GM23338 (cell line): Measurements from ENCODE around the gene MAPK8.

Source experiments
- CREB1 ChIP-seq: fragments of 250-450 bp; sonication (Bioruptor Pico); IDR thresholded peaks from 2 replicates; pipeline ENCODE4 v1.5.0; 2020; ENCODE audit warnings: low read depth, mild to moderate bottlenecking, moderate library complexity
- EZH2 ChIP-seq: fragments of 200-600 bp; sonication (generic); IDR thresholded peaks from one replicate; pipeline ENCODE4 v1.8.0; 2017; ENCODE audit warnings: antibody characterized with exemption, mild to moderate bottlenecking, low read depth; ENCODE audit not compliant: unreplicated experiment
- EZH2phosphoT487 ChIP-seq: fragments of 200-600 bp; sonication (generic); IDR thresholded peaks from one replicate; pipeline ENCODE4 v1.8.1; 2018; ENCODE audit warnings: antibody characterized with exemption; ENCODE audit not compliant: unreplicated experiment
- JUNB ChIP-seq: IDR thresholded peaks from one replicate; pipeline ENCODE4 v1.6.1; 2016; ENCODE audit warnings: antibody characterized with exemption; ENCODE audit not compliant: unreplicated experiment
- NANOG ChIP-seq: IDR thresholded peaks from 2 replicates; pipeline ENCODE4 v1.6.1; 2016; ENCODE audit warnings: antibody characterized with exemption, borderline replicate concordance
- POLR2AphosphoS5 ChIP-seq: IDR thresholded peaks from 2 replicates; pipeline ENCODE4 v1.6.1; 2016; ENCODE audit warnings: antibody characterized with exemption, low read depth
- STAT1 ChIP-seq: IDR thresholded peaks from one replicate; pipeline ENCODE4 v1.6.1; 2016; ENCODE audit warnings: antibody characterized with exemption; ENCODE audit not compliant: unreplicated experiment
- ZNF114 ChIP-seq: fragments of 250-450 bp; sonication (Bioruptor Pico); IDR thresholded peaks from 2 replicates; pipeline ENCODE4 v1.5.0; 2020; ENCODE audit warnings: mild to moderate bottlenecking, moderate library complexity
- ZNF331 ChIP-seq: fragments of 250-450 bp; sonication (Bioruptor Pico); IDR thresholded peaks from 2 replicates; pipeline ENCODE4 v1.5.0; 2020; ENCODE audit warnings: low read depth, mild to moderate bottlenecking, moderate library complexity
- TF ChIP-seq, protein P1 (sequence below), 2 experiments: fragments of 200-600 bp in 1 of 2; sonication (generic) in 1 of 2; conservative IDR thresholded peaks; 2 replicates each; pipeline versions ENCODE4 v1.5.1 to v1.6.1; 2016 to 2017; ENCODE audit warnings: antibody characterized with exemption in 2 of 2, low read depth in 2 of 2, mild to moderate bottlenecking in 2 of 2, moderate library complexity in 1 of 2
- TF ChIP-seq, protein P2 (sequence below): IDR thresholded peaks from 2 replicates; pipeline ENCODE4 v1.6.1; 2016; ENCODE audit warnings: antibody characterized with exemption
- TF ChIP-seq, protein P3 (sequence below): IDR thresholded peaks from one replicate; pipeline ENCODE4 v1.6.1; 2018; ENCODE audit warnings: antibody characterized with exemption; ENCODE audit not compliant: unreplicated experiment
- TF ChIP-seq, protein P4 (sequence below): fragments of 250-450 bp; sonication (Bioruptor Pico); IDR thresholded peaks from 2 replicates; pipeline ENCODE4 v1.5.0; 2020; ENCODE audit warnings: mild to moderate bottlenecking, moderate library complexity

DNA sequence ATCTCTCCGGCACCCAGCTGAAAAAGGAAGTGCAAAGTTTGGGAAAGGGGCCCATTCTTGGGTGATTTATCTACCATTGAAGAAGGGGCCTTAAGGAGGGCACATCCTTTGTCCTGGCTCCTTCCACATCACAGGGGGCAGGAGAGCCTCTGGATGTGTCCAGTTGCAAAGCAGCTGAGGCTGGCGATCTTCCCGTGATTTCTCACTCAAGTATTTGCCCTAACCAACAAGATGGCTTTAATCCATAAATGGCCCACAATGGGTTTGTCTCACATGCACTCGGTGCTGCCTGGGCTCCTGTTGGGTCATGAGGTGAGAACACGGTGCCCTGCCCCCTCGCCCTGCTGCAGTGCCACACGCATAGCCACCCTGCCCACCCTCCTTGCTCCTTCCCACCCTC lies 17.8 kb upstream of the MAPK8 start:
- TF ChIP-seq, protein P1, sequence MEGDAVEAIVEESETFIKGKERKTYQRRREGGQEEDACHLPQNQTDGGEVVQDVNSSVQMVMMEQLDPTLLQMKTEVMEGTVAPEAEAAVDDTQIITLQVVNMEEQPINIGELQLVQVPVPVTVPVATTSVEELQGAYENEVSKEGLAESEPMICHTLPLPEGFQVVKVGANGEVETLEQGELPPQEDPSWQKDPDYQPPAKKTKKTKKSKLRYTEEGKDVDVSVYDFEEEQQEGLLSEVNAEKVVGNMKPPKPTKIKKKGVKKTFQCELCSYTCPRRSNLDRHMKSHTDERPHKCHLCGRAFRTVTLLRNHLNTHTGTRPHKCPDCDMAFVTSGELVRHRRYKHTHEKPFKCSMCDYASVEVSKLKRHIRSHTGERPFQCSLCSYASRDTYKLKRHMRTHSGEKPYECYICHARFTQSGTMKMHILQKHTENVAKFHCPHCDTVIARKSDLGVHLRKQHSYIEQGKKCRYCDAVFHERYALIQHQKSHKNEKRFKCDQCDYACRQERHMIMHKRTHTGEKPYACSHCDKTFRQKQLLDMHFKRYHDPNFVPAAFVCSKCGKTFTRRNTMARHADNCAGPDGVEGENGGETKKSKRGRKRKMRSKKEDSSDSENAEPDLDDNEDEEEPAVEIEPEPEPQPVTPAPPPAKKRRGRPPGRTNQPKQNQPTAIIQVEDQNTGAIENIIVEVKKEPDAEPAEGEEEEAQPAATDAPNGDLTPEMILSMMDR (conservative IDR thresholded peaks at IDR 0.05; ENCODE audit: low read depth in 2 of 2) = no peak
- TF ChIP-seq EZH2phosphoT487 (no peak), POLR2AphosphoS5 (no peak), JUNB (no peak), EZH2 (no peak), CREB1 (CRISPR knock-in tag) (no peak), ZNF114 (CRISPR knock-in tag) (no peak), STAT1 (no peak), ZNF331 (CRISPR knock-in tag) (no peak), NANOG (no peak)
- TF ChIP-seq, protein P2, sequence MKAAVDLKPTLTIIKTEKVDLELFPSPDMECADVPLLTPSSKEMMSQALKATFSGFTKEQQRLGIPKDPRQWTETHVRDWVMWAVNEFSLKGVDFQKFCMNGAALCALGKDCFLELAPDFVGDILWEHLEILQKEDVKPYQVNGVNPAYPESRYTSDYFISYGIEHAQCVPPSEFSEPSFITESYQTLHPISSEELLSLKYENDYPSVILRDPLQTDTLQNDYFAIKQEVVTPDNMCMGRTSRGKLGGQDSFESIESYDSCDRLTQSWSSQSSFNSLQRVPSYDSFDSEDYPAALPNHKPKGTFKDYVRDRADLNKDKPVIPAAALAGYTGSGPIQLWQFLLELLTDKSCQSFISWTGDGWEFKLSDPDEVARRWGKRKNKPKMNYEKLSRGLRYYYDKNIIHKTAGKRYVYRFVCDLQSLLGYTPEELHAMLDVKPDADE = no peak
- TF ChIP-seq, protein P3, sequence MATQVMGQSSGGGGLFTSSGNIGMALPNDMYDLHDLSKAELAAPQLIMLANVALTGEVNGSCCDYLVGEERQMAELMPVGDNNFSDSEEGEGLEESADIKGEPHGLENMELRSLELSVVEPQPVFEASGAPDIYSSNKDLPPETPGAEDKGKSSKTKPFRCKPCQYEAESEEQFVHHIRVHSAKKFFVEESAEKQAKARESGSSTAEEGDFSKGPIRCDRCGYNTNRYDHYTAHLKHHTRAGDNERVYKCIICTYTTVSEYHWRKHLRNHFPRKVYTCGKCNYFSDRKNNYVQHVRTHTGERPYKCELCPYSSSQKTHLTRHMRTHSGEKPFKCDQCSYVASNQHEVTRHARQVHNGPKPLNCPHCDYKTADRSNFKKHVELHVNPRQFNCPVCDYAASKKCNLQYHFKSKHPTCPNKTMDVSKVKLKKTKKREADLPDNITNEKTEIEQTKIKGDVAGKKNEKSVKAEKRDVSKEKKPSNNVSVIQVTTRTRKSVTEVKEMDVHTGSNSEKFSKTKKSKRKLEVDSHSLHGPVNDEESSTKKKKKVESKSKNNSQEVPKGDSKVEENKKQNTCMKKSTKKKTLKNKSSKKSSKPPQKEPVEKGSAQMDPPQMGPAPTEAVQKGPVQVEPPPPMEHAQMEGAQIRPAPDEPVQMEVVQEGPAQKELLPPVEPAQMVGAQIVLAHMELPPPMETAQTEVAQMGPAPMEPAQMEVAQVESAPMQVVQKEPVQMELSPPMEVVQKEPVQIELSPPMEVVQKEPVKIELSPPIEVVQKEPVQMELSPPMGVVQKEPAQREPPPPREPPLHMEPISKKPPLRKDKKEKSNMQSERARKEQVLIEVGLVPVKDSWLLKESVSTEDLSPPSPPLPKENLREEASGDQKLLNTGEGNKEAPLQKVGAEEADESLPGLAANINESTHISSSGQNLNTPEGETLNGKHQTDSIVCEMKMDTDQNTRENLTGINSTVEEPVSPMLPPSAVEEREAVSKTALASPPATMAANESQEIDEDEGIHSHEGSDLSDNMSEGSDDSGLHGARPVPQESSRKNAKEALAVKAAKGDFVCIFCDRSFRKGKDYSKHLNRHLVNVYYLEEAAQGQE = no peak
- TF ChIP-seq, protein P4, sequence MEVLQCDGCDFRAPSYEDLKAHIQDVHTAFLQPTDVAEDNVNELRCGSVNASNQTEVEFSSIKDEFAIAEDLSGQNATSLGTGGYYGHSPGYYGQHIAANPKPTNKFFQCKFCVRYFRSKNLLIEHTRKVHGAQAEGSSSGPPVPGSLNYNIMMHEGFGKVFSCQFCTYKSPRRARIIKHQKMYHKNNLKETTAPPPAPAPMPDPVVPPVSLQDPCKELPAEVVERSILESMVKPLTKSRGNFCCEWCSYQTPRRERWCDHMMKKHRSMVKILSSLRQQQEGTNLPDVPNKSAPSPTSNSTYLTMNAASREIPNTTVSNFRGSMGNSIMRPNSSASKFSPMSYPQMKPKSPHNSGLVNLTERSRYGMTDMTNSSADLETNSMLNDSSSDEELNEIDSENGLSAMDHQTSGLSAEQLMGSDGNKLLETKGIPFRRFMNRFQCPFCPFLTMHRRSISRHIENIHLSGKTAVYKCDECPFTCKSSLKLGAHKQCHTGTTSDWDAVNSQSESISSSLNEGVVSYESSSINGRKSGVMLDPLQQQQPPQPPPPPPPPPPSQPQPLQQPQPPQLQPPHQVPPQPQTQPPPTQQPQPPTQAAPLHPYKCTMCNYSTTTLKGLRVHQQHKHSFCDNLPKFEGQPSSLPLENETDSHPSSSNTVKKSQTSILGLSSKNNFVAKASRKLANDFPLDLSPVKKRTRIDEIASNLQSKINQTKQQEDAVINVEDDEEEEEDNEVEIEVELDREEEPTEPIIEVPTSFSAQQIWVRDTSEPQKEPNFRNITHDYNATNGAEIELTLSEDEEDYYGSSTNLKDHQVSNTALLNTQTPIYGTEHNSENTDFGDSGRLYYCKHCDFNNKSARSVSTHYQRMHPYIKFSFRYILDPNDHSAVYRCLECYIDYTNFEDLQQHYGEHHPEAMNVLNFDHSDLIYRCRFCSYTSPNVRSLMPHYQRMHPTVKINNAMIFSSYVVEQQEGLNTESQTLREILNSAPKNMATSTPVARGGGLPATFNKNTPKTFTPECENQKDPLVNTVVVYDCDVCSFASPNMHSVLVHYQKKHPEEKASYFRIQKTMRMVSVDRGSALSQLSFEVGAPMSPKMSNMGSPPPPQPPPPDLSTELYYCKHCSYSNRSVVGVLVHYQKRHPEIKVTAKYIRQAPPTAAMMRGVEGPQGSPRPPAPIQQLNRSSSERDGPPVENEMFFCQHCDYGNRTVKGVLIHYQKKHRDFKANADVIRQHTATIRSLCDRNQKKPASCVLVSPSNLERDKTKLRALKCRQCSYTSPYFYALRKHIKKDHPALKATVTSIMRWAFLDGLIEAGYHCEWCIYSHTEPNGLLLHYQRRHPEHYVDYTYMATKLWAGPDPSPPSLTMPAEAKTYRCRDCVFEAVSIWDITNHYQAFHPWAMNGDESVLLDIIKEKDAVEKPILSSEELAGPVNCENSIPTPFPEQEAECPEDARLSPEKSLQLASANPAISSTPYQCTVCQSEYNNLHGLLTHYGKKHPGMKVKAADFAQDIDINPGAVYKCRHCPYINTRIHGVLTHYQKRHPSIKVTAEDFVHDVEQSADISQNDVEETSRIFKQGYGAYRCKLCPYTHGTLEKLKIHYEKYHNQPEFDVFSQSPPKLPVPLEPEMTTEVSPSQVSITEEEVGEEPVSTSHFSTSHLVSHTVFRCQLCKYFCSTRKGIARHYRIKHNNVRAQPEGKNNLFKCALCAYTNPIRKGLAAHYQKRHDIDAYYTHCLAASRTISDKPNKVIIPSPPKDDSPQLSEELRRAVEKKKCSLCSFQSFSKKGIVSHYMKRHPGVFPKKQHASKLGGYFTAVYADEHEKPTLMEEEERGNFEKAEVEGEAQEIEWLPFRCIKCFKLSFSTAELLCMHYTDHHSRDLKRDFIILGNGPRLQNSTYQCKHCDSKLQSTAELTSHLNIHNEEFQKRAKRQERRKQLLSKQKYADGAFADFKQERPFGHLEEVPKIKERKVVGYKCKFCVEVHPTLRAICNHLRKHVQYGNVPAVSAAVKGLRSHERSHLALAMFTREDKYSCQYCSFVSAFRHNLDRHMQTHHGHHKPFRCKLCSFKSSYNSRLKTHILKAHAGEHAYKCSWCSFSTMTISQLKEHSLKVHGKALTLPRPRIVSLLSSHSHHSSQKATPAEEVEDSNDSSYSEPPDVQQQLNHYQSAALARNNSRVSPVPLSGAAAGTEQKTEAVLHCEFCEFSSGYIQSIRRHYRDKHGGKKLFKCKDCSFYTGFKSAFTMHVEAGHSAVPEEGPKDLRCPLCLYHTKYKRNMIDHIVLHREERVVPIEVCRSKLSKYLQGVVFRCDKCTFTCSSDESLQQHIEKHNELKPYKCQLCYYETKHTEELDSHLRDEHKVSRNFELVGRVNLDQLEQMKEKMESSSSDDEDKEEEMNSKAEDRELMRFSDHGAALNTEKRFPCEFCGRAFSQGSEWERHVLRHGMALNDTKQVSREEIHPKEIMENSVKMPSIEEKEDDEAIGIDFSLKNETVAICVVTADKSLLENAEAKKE (CRISPR knock-in tag) = no peak
